Naive B cell (primary cell): ENCODE measurements around the gene LILRB2. TPM values are rescaled to one million over a fixed set of nuclear protein-coding genes. Genes with fewer than 3 reads are reported as not detected.
"Not testable (repeated sequence)": the region's sequence is repeated elsewhere in the genome, so short reads cannot be mapped to it uniquely, and the experiment has no call there.

ENCODE experiments used
- ATAC-seq, 2 donors: fragments of 150-1000 bp; cut with Tn5 transposase; 2 replicates each; pipeline ENCODE4 v1.10.0; 2021; ENCODE audit warnings: low read depth in 2 of 2, mild to moderate bottlenecking in 2 of 2, moderate library complexity in 2 of 2
- DNase-seq: peaks from one replicate; pipeline ENCODE4 v3.0.0; 2022
- H3K27ac Mint-ChIP-seq, 6 donors: one replicate each; pipeline ENCODE4 v1.8.0; 2020 to 2022; ENCODE audit warnings: mild to moderate bottlenecking in 6 of 6, mixed read lengths in 6 of 6, moderate library complexity in 5 of 6, inconsistent platforms in 2 of 6
- H3K27me3 Mint-ChIP-seq, 3 donors: one replicate each; pipeline ENCODE4 v1.8.0; 2021 to 2022; ENCODE audit warnings: mixed read lengths in 3 of 3, mild to moderate bottlenecking in 1 of 3
- H3K36me3 Mint-ChIP-seq, 2 donors: one replicate each; pipeline ENCODE4 v1.8.0; 2020 to 2022; ENCODE audit warnings: mixed read lengths in 2 of 2, inconsistent platforms in 1 of 2, mild to moderate bottlenecking in 1 of 2
- H3K4me1 Mint-ChIP-seq, 3 donors: one replicate each; pipeline ENCODE4 v1.8.0; 2020 to 2022; ENCODE audit warnings: mixed read lengths in 3 of 3, inconsistent platforms in 1 of 3, mild to moderate bottlenecking in 1 of 3, moderate library complexity in 1 of 3
- H3K4me3 Mint-ChIP-seq, 8 donors: one replicate each; pipeline ENCODE4 v1.8.0; 2020 to 2022; ENCODE audit warnings: mild to moderate bottlenecking in 8 of 8, mixed read lengths in 8 of 8, moderate library complexity in 8 of 8, inconsistent platforms in 2 of 8
- H3K9me3 Mint-ChIP-seq, 7 donors: one replicate each; pipeline ENCODE4 v1.8.0; 2020 to 2022; ENCODE audit warnings: mixed read lengths in 7 of 7, mild to moderate bottlenecking in 5 of 7, inconsistent platforms in 2 of 7, moderate library complexity in 1 of 7
- polyA plus RNA-seq, 6 donors: library from polyadenylated mRNA; unstranded; fragments of 300-500 nt; fragmentation: Illumina TruSeq; gene quantifications; one replicate each; pipeline ENCODE4 v1.2.3, GENCODE V29; 2021; ENCODE audit warnings: low read depth in 6 of 6

The LILRB2 gene
- polyA plus RNA-seq, 6 donors from 2014 or later = 0.36 to 1.6 (median 0.76) TPM; not detected in 1

DNA sequence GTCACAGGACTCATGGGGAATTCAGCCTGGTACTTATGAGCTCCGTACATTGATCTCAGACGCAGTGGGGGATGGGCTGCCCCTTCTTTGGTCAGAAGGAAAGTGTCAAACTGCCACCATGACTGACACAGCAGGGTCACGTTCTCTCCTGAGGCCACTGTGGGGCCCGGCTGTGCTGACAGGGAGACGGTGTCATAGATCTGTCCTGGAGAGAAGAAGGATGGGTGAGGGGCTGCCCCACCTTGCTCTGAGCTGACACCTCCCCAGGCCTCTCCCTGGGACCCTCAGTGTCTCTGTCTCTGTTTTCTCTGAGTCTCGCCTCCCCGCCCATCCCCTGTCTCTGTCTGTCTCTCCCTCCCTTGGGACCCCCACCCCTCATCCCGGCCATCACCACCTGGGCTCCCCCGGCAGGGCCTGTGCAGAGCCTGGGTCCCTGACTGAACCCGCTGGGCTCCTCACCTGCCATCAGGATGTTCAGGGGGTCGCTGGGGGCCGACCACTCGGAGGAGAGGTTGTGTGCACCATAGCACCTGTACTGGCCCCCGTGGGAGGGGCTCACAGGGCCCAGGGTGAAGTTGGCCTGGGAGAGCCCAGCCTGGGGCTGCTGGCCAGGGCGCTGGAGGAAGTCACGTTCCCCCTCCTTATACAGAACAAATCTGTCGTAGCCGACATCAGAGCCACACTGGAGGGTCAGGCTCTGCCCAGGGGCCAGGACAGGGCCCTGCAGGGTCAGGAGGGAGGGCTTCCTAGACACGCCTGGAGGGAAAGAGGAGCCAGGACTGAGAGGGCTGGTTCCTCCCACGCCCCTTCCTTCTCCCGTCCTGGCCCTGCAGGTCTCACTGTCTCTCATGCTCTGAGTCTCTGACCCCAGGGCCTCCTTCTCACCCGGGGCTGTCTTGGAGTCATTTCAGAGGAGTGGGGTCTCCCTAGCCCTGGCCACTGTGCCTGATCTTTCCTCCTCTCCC, 40.3 kb downstream of the LILRB2 start:
- Mint-ChIP-seq H3K4me3 (peak overlapping the region in 1 of 8 donors; percentile 29), H3K27me3 (peaks cover 27 to 44% (median 44%) of the 10 kb centered on the region in 3 donors), H3K27ac (peak overlapping the region in 1 of 6 donors; percentile 56)
- not testable (repeated sequence) for ATAC-seq, H3K36me3 Mint-ChIP-seq, DNase-seq, H3K4me1 Mint-ChIP-seq, H3K9me3 Mint-ChIP-seq

DNA sequence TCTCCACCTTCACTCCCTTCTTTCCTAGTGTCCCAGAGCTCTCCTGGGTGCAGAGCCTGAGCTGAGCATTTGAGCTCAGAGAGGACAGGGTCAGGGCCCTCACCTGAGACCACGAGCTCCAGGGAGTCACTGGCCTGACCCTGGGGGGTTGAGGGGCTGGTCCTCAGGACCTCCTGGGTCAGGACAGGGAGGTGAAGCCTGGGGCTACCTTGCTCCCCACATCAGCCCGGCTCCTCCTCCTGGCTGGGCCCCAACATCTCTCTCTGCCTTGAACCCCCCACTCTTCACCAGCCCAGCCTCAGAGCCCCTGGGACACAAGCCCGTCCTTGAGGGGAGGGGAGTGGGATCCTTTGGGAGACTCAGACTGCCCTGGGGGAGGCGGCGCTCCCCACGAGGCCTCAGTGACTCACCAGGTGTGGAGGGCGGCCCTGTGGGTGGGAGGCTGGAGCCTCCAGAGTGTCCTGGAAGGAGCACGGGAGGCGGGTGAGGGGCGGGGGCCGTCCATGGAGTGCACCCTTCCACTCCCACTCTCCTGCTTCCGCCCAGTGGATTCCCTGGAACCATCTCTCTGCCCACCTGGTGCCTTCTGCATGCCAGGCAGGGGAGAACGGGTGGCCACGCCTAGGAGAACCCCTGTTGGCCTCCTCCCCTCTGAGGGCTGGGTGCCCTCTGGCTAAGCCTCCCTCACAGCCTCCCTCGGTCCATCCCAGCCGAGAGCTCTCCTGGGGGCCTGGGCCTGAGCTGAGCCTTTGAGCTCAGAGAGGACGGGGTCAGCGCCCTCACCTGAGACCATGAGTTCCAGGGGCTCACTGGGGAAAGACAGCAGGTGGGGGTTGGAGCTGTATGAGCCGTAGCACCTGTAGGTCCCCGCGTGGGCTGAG, 41.2 kb downstream of the LILRB2 start:
- H3K4me3 Mint-ChIP-seq, H3K36me3 Mint-ChIP-seq, DNase-seq, H3K9me3 Mint-ChIP-seq, H3K4me1 Mint-ChIP-seq, ATAC-seq: not testable (repeated sequence)
- Mint-ChIP-seq H3K27me3 (peaks cover 33 to 44% (median 41%) of the 10 kb centered on the region in 3 donors), H3K27ac (peak overlapping the region in 2 of 6 donors; percentile 60 to 73)

DNA sequence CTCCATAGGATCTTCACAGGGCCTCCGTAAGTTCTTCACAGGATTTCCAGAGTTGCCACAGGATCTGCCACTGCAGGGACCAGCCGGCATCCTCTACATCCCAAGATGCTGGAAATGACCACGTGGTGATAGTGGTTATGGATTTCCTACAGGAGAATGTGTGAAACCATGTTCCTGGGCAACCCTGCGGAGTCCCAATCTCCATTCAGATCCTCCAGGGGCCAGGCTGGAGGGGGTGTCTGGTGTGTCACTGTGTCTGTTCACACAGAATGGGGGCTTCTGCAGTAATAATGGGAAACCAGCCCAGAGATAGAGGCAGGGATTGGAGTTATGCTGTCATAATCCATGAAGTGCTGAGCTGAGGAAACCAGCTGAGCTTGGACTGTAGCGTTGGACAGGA, 47.0 kb downstream of the LILRB2 start:
- peaks cover 0 to 2% (median 0%) of the 10 kb centered on the region in 7 donors for H3K9me3 Mint-ChIP-seq
- peaks cover 0 to 3% (median 0%) of the 10 kb centered on the region in 3 donors for H3K4me1 Mint-ChIP-seq
- H3K27ac Mint-ChIP-seq = peak overlapping the region in 1 of 6 donors; percentile 43
- DNase-seq = no peak
- no peak overlapping the region for H3K4me3 Mint-ChIP-seq
- no peaks in the 10 kb centered on the region for H3K36me3 Mint-ChIP-seq
- no peak for ATAC-seq
- peaks cover 45 to 78% (median 66%) of the 10 kb centered on the region in 3 donors for H3K27me3 Mint-ChIP-seq

DNA sequence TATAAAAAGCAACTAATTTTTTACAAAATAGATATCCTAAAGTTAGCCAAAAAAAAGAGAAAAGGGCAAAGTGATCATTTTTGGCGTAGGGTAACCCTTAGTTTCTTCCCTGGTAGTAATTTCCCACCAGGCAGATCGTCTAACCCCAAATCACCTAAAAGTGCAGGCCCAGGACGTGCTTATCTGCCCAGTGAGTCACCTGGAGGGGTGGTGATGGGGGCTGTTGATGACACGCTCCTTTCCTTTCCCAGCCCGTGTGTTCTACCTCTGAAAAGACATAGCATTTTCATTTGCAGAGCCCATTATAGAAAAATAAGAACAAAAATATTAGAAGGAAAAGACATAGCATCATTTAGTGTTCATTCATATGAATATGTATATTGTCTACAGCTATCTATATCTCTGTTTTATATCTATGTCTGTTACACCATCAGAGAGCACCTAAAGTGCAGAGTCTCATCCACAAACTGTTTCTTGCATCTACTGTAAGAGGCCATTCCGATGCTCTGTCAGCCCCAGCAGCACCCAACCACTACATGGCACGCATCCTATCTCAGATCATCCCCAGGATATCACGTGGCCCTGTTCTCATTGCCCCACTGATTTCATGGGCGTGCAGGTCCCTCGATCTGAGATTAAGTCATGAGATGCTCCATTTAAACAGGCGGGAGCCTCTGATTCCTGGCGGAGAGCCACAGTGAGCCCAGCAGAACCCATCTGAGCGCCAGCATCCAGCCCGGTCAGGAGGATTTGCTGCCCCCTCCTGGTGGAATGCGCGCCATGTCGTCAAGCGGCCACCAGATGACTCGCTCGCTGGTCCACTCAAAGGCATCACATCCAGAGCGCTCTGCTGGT, 49.6 kb downstream of the LILRB2 start:
- peaks cover 0 to 3% (median 0%) of the 10 kb centered on the region in 3 donors for H3K4me1 Mint-ChIP-seq
- peak; percentile 97 to 98 for ATAC-seq
- peak; percentile 73 for DNase-seq
- H3K36me3 Mint-ChIP-seq = no peaks in the 10 kb centered on the region
- no peak overlapping the region for H3K27ac Mint-ChIP-seq
- peaks cover 44 to 70% (median 56%) of the 10 kb centered on the region in 3 donors for H3K27me3 Mint-ChIP-seq
- peaks cover 0 to 6% (median 0%) of the 10 kb centered on the region in 7 donors for H3K9me3 Mint-ChIP-seq
- H3K4me3 Mint-ChIP-seq = no peak overlapping the region

DNA sequence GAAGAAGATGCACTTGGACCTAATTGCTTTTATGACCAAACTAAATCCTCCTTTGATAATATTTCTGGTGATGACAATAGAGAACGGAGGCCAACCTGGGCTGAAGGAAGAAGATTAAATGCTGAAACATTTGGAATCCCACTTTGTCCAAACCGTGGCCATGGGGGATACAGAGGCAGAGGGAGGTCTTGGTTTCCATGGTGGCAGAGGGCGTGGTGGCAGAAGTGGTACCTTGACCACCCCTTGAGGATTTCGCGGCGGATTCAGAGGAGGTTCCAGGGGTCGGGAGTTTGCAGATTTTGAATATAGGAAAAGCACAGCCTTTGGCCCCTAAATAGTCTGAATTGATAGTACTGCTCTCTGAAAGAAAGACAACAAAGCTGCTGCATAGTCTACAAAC, 50.9 kb downstream of the LILRB2 start:
- ATAC-seq = no peak
- Mint-ChIP-seq H3K9me3 (peaks cover 0 to 6% (median 0%) of the 10 kb centered on the region in 7 donors), H3K4me1 (peaks cover 0 to 3% (median 0%) of the 10 kb centered on the region in 3 donors), H3K4me3 (no peak overlapping the region), H3K36me3 (no peaks in the 10 kb centered on the region), H3K27ac (no peak overlapping the region), H3K27me3 (peaks cover 45 to 61% (median 54%) of the 10 kb centered on the region in 3 donors)
- no peak for DNase-seq

DNA sequence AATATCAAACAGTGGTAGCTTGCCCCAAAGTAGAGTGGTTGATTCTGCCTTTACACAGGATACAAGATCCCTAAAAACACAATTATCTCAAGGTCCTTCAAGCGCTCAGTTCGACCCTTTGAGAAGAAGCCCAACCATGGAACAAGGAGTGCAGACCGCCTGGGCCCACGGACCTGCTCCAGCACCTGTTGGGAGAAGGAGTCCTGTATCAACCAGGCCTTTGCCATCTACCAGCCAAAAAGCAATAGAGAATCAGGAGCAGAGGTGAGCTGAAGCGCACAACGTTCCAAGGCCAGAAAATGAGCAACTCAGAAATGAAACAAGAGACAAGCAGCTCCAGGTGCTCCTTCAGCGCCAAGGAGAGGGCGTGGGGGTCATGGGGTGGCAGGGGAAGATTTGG, 51.8 kb downstream of the LILRB2 start:
- H3K9me3 Mint-ChIP-seq = peaks cover 0 to 5% (median 0%) of the 10 kb centered on the region in 7 donors
- peaks cover 41 to 52% (median 45%) of the 10 kb centered on the region in 3 donors for H3K27me3 Mint-ChIP-seq
- no peaks in the 10 kb centered on the region for H3K36me3 Mint-ChIP-seq
- H3K4me1 Mint-ChIP-seq = peaks cover 0 to 3% (median 0%) of the 10 kb centered on the region in 3 donors
- ATAC-seq = no peak
- no peak for DNase-seq
- no peak overlapping the region for H3K4me3 Mint-ChIP-seq
- H3K27ac Mint-ChIP-seq = no peak overlapping the region

DNA sequence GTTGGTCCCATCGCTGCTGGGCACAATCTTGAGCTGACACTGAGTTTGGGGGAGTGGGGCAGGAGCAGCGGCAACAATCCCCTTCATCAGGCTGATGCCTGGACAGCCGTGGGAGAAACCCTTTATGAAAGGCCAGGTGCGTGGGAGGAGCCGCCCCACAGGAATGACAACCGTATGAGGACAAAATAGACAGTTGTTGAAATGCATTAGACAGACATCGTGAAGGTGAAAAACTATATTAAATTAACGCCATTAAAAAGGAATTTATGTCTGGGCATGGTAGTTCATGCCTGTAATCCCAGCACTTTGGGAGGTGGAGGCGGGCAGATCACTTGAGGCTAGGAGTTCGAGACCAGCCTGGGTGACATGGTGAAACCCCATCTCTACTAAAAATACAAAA, 56.3 kb downstream of the LILRB2 start:
- H3K27me3 Mint-ChIP-seq = peaks cover 26 to 39% (median 38%) of the 10 kb centered on the region in 3 donors
- H3K36me3 Mint-ChIP-seq, H3K4me3 Mint-ChIP-seq, H3K27ac Mint-ChIP-seq, ATAC-seq, H3K4me1 Mint-ChIP-seq, H3K9me3 Mint-ChIP-seq, DNase-seq: not testable (repeated sequence)

DNA sequence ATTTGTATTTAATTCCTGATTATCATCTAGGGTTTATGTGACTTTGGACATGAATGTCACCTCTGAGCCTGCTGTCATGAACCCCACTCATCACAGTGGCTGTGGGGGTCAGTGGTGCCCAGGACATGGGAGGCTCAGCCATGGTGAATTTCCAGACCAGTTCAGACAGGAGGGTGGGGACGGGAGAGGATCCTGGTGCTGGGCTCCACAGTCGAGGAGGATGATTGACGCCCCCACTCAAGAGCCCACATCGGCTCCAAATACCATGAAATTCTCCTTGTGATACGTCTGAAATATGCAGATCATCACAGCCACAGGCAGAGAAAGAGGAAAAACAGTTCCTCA, 57.0 kb downstream of the LILRB2 start:
- not testable (repeated sequence) for H3K4me1 Mint-ChIP-seq, H3K27ac Mint-ChIP-seq, H3K9me3 Mint-ChIP-seq, DNase-seq, H3K4me3 Mint-ChIP-seq, ATAC-seq, H3K36me3 Mint-ChIP-seq
- H3K27me3 Mint-ChIP-seq = peaks cover 20 to 33% (median 32%) of the 10 kb centered on the region in 3 donors

Other genes starting within 250 kb of the LILRB2 start
- under 1 TPM in 1 of 6 donors, not detected in 5; 0.89 TPM for gene VSTM1, start 217.2 kb downstream of the LILRB2 start, polyA plus RNA-seq
- not detected for gene TARM1, start 199.7 kb downstream of the LILRB2 start, polyA plus RNA-seq
- gene OSCAR, start 180.3 kb downstream of the LILRB2 start, polyA plus RNA-seq = under 1 TPM in 1 of 6 donors, not detected in 5; 0.73 TPM
- 100 to 1,000 TPM; 288 to 486 (median 357) TPM for gene NDUFA3, start 178.3 kb downstream of the LILRB2 start, polyA plus RNA-seq
- gene TFPT, start 165.5 kb downstream of the LILRB2 start, polyA plus RNA-seq = 10 to 100 TPM in 2 of 6 donors, 1 to 10 TPM in 4; 7.2 to 11.6 (median 9.2) TPM
- 10 to 100 TPM; 59.3 to 83.7 (median 62.6) TPM for gene PRPF31, start 165.4 kb downstream of the LILRB2 start, polyA plus RNA-seq
- 10 to 100 TPM in 1 of 6 donors, 1 to 10 TPM in 5; 2.7 to 12.9 (median 6.9) TPM for gene CNOT3, start 143.3 kb downstream of the LILRB2 start, polyA plus RNA-seq
- gene LENG1, start 121.4 kb downstream of the LILRB2 start, polyA plus RNA-seq = 10 to 100 TPM in 5 of 6 donors, 1 to 10 TPM in 1; 9.3 to 15.3 (median 12.0) TPM
- not detected for gene TMC4, start 108.0 kb downstream of the LILRB2 start, polyA plus RNA-seq
- 10 to 100 TPM in 4 of 6 donors, 1 to 10 TPM in 2; 7.0 to 13.5 (median 11.3) TPM for gene MBOAT7, start 91.5 kb downstream of the LILRB2 start, polyA plus RNA-seq
- 10 to 100 TPM; 22.3 to 40.0 (median 32.1) TPM for gene TSEN34, start 89.8 kb downstream of the LILRB2 start, polyA plus RNA-seq
- gene RPS9, start 80.3 kb downstream of the LILRB2 start, polyA plus RNA-seq = 1,000 to 10,000 TPM in 3 of 6 donors, 100 to 1,000 TPM in 3; 849 to 1,278 (median 1,006) TPM
- gene LILRB3, start 58.1 kb downstream of the LILRB2 start, polyA plus RNA-seq = 1 to 10 TPM in 1 of 6 donors, under 1 TPM in 5; 0.29 to 4.6 (median 0.39) TPM
- 1 to 10 TPM in 1 of 6 donors, under 1 TPM in 2, not detected in 3; 0.18 to 1.5 (median 0.66) TPM for gene LILRA6, start 38.3 kb downstream of the LILRB2 start, polyA plus RNA-seq
- gene LILRB5, start 23.8 kb downstream of the LILRB2 start, polyA plus RNA-seq = not detected
- 1 to 10 TPM in 1 of 6 donors, under 1 TPM in 3, not detected in 2; 0.29 to 1.1 (median 0.76) TPM for gene LILRA5, start 32.1 kb upstream of the LILRB2 start, polyA plus RNA-seq
- gene LILRA4, start 58.1 kb upstream of the LILRB2 start, polyA plus RNA-seq = 10 to 100 TPM in 3 of 6 donors, 1 to 10 TPM in 3; 7.1 to 25.7 (median 10.3) TPM
- gene LAIR1, start 83.8 kb upstream of the LILRB2 start, polyA plus RNA-seq = 100 to 1,000 TPM; 129 to 246 (median 160) TPM
- under 1 TPM in 3 of 6 donors, not detected in 3; 0.06 to 0.09 (median 0.08) TPM for gene TTYH1, start 134.4 kb upstream of the LILRB2 start, polyA plus RNA-seq
- 10 to 100 TPM in 2 of 6 donors, 1 to 10 TPM in 4; 4.0 to 17.4 (median 8.6) TPM for gene LENG8, start 168.1 kb upstream of the LILRB2 start, polyA plus RNA-seq
- gene LENG9, start 182.7 kb upstream of the LILRB2 start, polyA plus RNA-seq = under 1 TPM in 5 of 6 donors, not detected in 1; 0.20 to 0.62 (median 0.31) TPM
- not detected for gene CDC42EP5, start 192.2 kb upstream of the LILRB2 start, polyA plus RNA-seq
- gene LAIR2, start 221.7 kb upstream of the LILRB2 start, polyA plus RNA-seq = under 1 TPM in 3 of 6 donors, not detected in 3; 0.55 to 0.93 (median 0.66) TPM